ENCODE data around the gene CACUL1. TPM values are rescaled to one million over a fixed set of nuclear protein-coding genes. Genes with fewer than 3 reads are reported as not detected.
A peak's percentile ranks its signal among the peaks of the same experiment; 100 is the strongest.

Gene CACUL1
- total and polyA plus RNA-seq, 2 of the 13 experiments (the other 11 are each of a cell fraction or from before 2014, with no cell fraction given), result 14.2 to 31.0 TPM

- TF ChIP-seq SRSF4 (IDR thresholded peaks at IDR 0.05; ENCODE audit: low read depth, low read length, poor library complexity, severe bottlenecking) (no peak), E2F2 (CRISPR knock-in tag; IDR thresholded peaks at IDR 0.05; ENCODE audit: borderline replicate concordance) (no peak), ZNF512 (CRISPR knock-in tag; IDR thresholded peaks at IDR 0.05) (no peak)
Observed at GRCh38 chr10:118701529-118702323, 53.0 kb downstream of the CACUL1 start (continued).

- H3K4me3 ChIP-seq (replicated peaks in 1 of 3; ENCODE audit: insufficient read depth in 1 of 3, low read depth in 2 of 3, low read length in 3 of 3), result no peak overlapping the region
Observed at GRCh38 chr10:118698421-118698820, 56.3 kb downstream of the CACUL1 start.

More at GRCh38 chr10:118698421-118698820, 56.3 kb downstream of the CACUL1 start:
- Histone ChIP-seq H3K9me3 (ENCODE audit: low read length) (no peaks in the 10 kb centered on the region), H3K4me1 (ENCODE audit: insufficient read depth, low read length) (peaks cover 16% of the 10 kb centered on the region), H4K20me1 (ENCODE audit: insufficient read depth, low read length) (no peaks in the 10 kb centered on the region), H3K79me2 (ENCODE audit: insufficient read depth, low read length) (no peaks in the 10 kb centered on the region), H3K36me3 (replicated peaks in 1 of 2; ENCODE audit: control insufficient read depth in 1 of 2, insufficient read depth in 2 of 2, low read length in 2 of 2) (peaks cover 1 to 20% of the 10 kb centered on the region in 2 experiments; a peak in 4 of 5 replicates), H3K27ac (ENCODE audit: extremely low read length, insufficient read depth, low read length) (no peak overlapping the region), H2AFZ (ENCODE audit: low read length) (no peak overlapping the region), H3K27me3 (ENCODE audit: control insufficient read depth in 1 of 2, insufficient read depth in 2 of 2, low read length in 2 of 2) (no peaks in the 10 kb centered on the region; a peak in 1 of 5 replicates), H3K9ac (ENCODE audit: insufficient read depth, low read depth, low read length) (no peak overlapping the region), H3K4me2 (ENCODE audit: low read depth, low read length) (no peak overlapping the region)
- no peak for ATAC-seq
- peak; percentile 10 for DNase-seq (ENCODE audit: low spot score)
- no peak for FAIRE-seq
- intact Hi-C loops (cut with micrococcal nuclease; ENCODE audit: unreplicated experiment) (no loop called here), in situ Hi-C loops (cut with HindIII; ENCODE audit: extremely low pct_ligation_motif_present, low pct_unique_long_range_greater_than_20kb) (no loop called here)
- ChIA-PET CTCF (ENCODE audit: low intra/inter-chr PET ratio, low total read pairs) (no interaction called here), POLR2A (no interaction called here)
- WGBS (ENCODE audit: low lambda C conversion rate), result 92% methylated on average over 7 of the region's 7 CpGs
- TF ChIP-seq LCORL (IDR thresholded peaks at IDR 0.05) (peak; percentile 76), LCORL (CRISPR knock-in tag; IDR thresholded peaks at IDR 0.05) (no peak), FOSL2 (CRISPR knock-in tag; IDR thresholded peaks at IDR 0.05) (peak; percentile 44; the same call in 1 of the 2 replicates), ASH2L (IDR thresholded peaks at IDR 0.05; ENCODE audit: insufficient read length, low read depth, low read length) (no peak), ZNF207 (IDR thresholded peaks at IDR 0.05; ENCODE audit: borderline replicate concordance) (no peak)
- BruUV-seq (replicated peaks), result no TSS peak

Data from HepG2 (cell line).